T-helper 2 cell treated with Interferon-gamma antibody and Interleukin-4, amounts not matched to agents 5 μg/mL and 100 μg/mL, for 36 hours (primary cell): ENCODE data around the gene DUSP22.
"Not testable (repeated sequence)": the region's sequence is repeated elsewhere in the genome, so short reads cannot be mapped to it uniquely, and the experiment has no call there.

ENCODE experiments used
- DNase-seq: peaks from one replicate; pipeline ENCODE4 v3.0.0; 2021; ENCODE audit warnings: low spot score
- H3K27ac Mint-ChIP-seq: one replicate; pipeline ENCODE4 v1.8.0; 2021; ENCODE audit warnings: mild to moderate bottlenecking, mixed read lengths
- H3K27me3 Mint-ChIP-seq: one replicate; pipeline ENCODE4 v1.8.0; 2021; ENCODE audit warnings: low read depth, mixed read lengths
- H3K36me3 Mint-ChIP-seq: one replicate; pipeline ENCODE4 v1.8.0; 2021; ENCODE audit warnings: low read depth, mixed read lengths
- H3K4me1 Mint-ChIP-seq: one replicate; pipeline ENCODE4 v1.8.0; 2021; ENCODE audit warnings: low read depth, mixed read lengths
- H3K4me3 Mint-ChIP-seq: one replicate; pipeline ENCODE4 v1.8.0; 2022; ENCODE audit warnings: mild to moderate bottlenecking, moderate library complexity, mixed read lengths
- H3K9me3 Mint-ChIP-seq: one replicate; pipeline ENCODE4 v1.8.0; 2021; ENCODE audit warnings: mixed read lengths

The DUSP22 gene

DNA sequence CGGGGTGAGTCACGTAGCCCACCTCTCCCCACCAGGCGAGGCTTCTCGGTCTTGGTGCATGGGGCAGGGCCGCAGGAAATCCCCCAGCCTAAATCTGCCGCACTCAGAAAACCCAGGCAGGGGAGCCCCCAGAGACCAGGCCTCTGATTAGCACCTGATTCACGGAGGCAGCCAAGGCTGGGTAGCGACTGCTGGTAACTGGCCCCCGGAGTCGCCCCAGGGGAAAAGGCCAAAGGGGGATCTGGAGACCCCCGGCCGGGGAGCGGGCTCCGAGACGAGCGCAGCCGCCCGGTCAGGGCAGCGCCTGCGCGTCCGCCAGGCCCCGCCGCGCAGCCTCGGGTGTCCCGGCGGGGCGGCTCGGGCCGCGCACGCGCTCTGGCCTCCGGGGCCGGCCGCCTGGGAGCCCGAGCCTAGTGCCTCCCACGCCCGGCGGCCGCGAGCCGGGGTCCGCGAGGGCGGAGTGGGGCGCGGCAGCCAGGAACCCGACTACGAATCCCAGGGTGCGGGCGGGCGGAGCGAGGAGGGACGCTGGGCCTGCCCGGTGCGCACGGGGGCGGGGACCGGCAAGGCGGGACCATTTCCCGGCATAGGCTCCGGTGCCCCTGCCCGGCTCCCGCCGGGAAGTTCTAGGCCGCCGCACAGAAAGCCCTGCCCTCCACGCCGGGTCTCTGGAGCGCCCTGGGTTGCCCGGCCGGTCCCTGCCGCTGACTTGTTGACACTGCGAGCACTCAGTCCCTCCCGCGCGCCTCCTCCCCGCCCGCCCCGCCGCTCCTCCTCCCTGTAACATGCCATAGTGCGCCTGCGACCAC lies at the start of gene DUSP22:
Gene DUSP22 (plus strand): TSS at position 791 of the 809 bp plus-strand sequence. CDS start 53 bp downstream, outside the sequence.
- Mint-ChIP-seq H3K27me3 (peaks cover 6% of the 10 kb centered on the region), H3K9me3 (no peaks in the 10 kb centered on the region), H3K27ac (peak within 1 kb of the TSS; percentile 97), H3K36me3 (peaks cover 2% of the 10 kb centered on the region), H3K4me1 (peaks cover 50% of the 10 kb centered on the region), H3K4me3 (peak within 1 kb of the TSS; percentile 83)
- peak; percentile 94 for DNase-seq

DNA sequence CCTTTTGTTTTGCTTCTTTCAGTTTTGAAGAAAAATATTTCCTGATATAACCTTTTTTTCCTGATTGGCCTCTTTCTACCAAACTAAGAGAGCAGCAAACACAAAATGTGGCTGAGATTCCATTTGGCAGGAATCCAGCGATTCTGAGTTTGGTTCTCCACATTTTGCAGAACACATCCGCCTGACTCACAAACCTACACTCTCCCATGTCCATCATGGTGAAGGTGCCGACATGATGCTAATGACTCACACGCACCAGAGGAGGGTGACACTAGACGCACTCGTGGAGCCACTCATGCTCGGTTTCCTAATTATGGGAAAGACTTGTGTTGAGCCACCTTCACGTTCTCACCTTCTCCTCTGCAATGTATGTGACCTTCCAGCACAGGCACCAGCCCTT lies 45.9 kb upstream of the DUSP22 start:
- DNase-seq = no peak
- H3K27me3 Mint-ChIP-seq = peaks cover 5% of the 10 kb centered on the region
- no peak overlapping the region for H3K27ac Mint-ChIP-seq
- peaks cover 6% of the 10 kb centered on the region for H3K9me3 Mint-ChIP-seq
- no peaks in the 10 kb centered on the region for H3K36me3 Mint-ChIP-seq
- H3K4me1 Mint-ChIP-seq = peaks cover 9% of the 10 kb centered on the region
- no peak overlapping the region for H3K4me3 Mint-ChIP-seq

DNA sequence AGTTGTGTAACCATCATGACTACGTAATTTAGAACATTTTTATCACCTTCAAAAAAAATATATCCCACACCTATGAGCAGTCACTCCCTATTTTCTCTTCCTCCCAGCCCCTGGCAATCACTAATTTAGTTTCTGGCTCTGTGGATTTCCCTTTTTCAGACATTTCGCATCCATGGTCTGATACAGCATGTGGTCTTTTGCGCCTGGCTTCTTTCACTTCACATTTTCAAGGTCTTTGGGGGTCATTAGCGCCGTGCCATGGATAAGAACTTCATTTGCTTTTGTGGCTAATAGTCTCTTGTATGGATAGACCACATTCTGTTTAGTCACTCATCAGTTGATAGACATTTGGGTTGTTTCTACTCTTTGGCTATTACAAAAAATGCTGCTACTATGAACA lies 44.9 kb upstream of the DUSP22 start:
- Mint-ChIP-seq H3K27me3 (peaks cover 5% of the 10 kb centered on the region), H3K27ac (no peak overlapping the region), H3K36me3 (peaks cover 2% of the 10 kb centered on the region), H3K4me3 (no peak overlapping the region), H3K4me1 (peaks cover 18% of the 10 kb centered on the region), H3K9me3 (peaks cover 6% of the 10 kb centered on the region)
- no peak for DNase-seq

- not testable (repeated sequence) for H3K27ac Mint-ChIP-seq, H3K4me3 Mint-ChIP-seq, H3K36me3 Mint-ChIP-seq, H3K9me3 Mint-ChIP-seq, DNase-seq, H3K27me3 Mint-ChIP-seq
- H3K4me1 Mint-ChIP-seq = peaks cover 25% of the 10 kb centered on the region
Observed at GRCh38 chr6:248046-248445, 44.2 kb upstream of the DUSP22 start.

DNA sequence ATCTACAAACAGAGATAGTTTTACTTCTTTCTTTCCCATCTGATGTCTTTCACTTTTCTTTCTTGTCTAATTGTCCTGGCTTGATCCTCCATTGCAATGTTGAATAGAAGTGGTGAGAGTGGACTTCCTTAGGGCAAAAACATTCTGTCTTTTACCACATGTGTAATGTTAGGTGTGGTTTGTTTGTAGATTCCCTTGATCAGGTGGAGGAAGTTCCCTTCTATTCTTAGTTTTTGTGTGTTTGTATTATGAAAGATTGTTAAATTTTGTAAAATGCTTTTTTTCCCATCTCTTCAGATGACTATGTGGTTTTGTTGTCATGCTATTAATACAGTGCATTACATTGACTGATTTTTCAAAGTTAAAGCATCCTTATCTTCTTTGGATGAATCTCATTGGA lies 41.6 kb upstream of the DUSP22 start:
- H3K27ac Mint-ChIP-seq = peak overlapping the region; percentile 7
- peaks cover 3% of the 10 kb centered on the region for H3K27me3 Mint-ChIP-seq
- H3K36me3 Mint-ChIP-seq = peaks cover 2% of the 10 kb centered on the region
- peak overlapping the region; percentile 4 for H3K4me3 Mint-ChIP-seq
- H3K4me1 Mint-ChIP-seq = peaks cover 28% of the 10 kb centered on the region
- no peak for DNase-seq
- no peaks in the 10 kb centered on the region for H3K9me3 Mint-ChIP-seq

DNA sequence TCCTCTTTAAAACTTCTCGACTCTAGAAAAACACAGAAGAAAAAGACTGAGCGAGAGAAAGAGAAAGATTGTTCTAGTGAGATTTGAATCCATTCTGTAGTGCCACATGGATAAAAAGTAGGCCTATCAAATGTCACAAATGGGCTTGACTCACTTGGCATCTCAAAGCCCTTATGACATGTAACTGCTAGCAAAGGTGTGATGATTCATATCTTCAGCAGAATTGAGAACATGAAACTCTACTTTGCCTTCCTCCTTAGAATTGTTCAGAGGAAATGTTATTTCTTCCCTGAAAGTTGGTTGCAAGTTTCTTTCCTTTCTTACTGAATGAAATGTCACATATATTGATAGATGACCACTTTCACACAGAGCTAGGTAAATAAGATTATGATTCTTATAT lies 40.4 kb upstream of the DUSP22 start:
- peaks cover 2% of the 10 kb centered on the region for H3K36me3 Mint-ChIP-seq
- peaks cover 3% of the 10 kb centered on the region for H3K27me3 Mint-ChIP-seq
- H3K4me1 Mint-ChIP-seq = peaks cover 29% of the 10 kb centered on the region
- no peaks in the 10 kb centered on the region for H3K9me3 Mint-ChIP-seq
- peak overlapping the region; percentile 48 for H3K4me3 Mint-ChIP-seq
- H3K27ac Mint-ChIP-seq = peak overlapping the region; percentile 79
- no peak for DNase-seq

- H3K27me3 Mint-ChIP-seq = no peaks in the 10 kb centered on the region
- peak overlapping the region; percentile 63 for H3K27ac Mint-ChIP-seq
- H3K4me1 Mint-ChIP-seq = peaks cover 39% of the 10 kb centered on the region
- peak overlapping the region; percentile 62 for H3K4me3 Mint-ChIP-seq
- peaks cover 2% of the 10 kb centered on the region for H3K36me3 Mint-ChIP-seq
- H3K9me3 Mint-ChIP-seq = no peaks in the 10 kb centered on the region
- DNase-seq = no peak
Observed at GRCh38 chr6:252775-253535, 39.3 kb upstream of the DUSP22 start.

DNA sequence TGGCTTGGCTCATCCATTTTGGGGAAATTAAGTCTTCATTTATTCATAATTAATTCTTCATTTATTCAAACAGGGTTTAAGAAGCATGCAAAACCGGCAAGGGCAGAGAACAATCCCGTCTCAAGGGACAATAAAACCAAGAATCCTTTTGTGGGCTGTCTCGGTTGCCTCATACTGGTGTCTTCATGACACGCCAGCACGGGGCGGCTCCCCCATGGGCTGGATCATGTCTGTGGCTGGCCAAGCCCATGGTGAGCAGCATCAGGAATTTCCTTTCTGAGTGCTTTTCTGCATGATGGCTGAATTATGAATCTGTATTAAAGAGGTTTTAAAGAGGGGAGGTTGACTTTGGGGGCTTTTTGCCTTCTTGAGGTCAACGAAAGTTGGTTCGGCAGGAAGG lies 38.3 kb upstream of the DUSP22 start:
- no peak overlapping the region for H3K4me3 Mint-ChIP-seq

GRCh38 chr6:255041-255750 lies 37.1 kb upstream of the DUSP22 start:
- Mint-ChIP-seq H3K36me3 (peaks cover 6% of the 10 kb centered on the region), H3K4me3 (no peak overlapping the region), H3K4me1 (peaks cover 49% of the 10 kb centered on the region), H3K9me3 (peaks cover 14% of the 10 kb centered on the region), H3K27me3 (no peaks in the 10 kb centered on the region), H3K27ac (no peak overlapping the region)
- no peak for DNase-seq

More for the DNA sequence above, 38.3 kb upstream of the DUSP22 start:
- Mint-ChIP-seq H3K36me3 (peaks cover 4% of the 10 kb centered on the region), H3K4me1 (peaks cover 42% of the 10 kb centered on the region), H3K27ac (peak overlapping the region; percentile 69), H3K9me3 (peaks cover 4% of the 10 kb centered on the region), H3K27me3 (no peaks in the 10 kb centered on the region)
- no peak for DNase-seq

GRCh38 chr6:255751-256083 lies 36.6 kb upstream of the DUSP22 start:
- no peak for DNase-seq
- H3K4me1 Mint-ChIP-seq = peaks cover 51% of the 10 kb centered on the region
- H3K27me3 Mint-ChIP-seq = no peaks in the 10 kb centered on the region
- H3K9me3 Mint-ChIP-seq = peaks cover 16% of the 10 kb centered on the region
- no peak overlapping the region for H3K4me3 Mint-ChIP-seq
- H3K27ac Mint-ChIP-seq = no peak overlapping the region
- peaks cover 6% of the 10 kb centered on the region for H3K36me3 Mint-ChIP-seq

DNA sequence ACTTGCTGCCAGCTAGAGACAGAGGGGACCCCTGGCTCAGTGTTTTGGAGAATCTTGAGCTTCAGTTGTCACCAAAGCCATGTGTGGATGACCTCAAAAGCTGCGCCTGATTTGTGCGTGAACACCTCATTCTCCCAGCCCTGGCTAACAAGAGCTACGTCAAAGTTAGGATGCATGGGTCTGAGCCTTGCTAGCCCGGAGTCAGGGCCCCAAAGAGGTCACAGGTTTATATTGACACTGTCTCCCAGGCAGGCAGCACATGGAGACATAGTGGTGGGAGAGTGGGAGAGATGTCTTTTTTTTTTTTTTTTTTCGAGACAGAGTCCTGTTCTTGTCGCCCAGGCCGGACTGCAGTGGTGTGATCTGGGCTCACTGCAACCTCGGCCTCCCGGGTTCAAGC lies 36.1 kb upstream of the DUSP22 start:
- Mint-ChIP-seq H3K27ac (no peak overlapping the region), H3K4me1 (peaks cover 51% of the 10 kb centered on the region), H3K4me3 (no peak overlapping the region), H3K36me3 (peaks cover 6% of the 10 kb centered on the region), H3K9me3 (peaks cover 20% of the 10 kb centered on the region), H3K27me3 (no peaks in the 10 kb centered on the region)
- no peak for DNase-seq

GRCh38 chr6:257031-257725 lies 35.1 kb upstream of the DUSP22 start:
- H3K9me3 Mint-ChIP-seq = peaks cover 20% of the 10 kb centered on the region
- H3K4me1 Mint-ChIP-seq = peaks cover 43% of the 10 kb centered on the region
- H3K36me3 Mint-ChIP-seq = peaks cover 4% of the 10 kb centered on the region
- DNase-seq = no peak
- no peaks in the 10 kb centered on the region for H3K27me3 Mint-ChIP-seq
- no peak overlapping the region for H3K27ac Mint-ChIP-seq
- H3K4me3 Mint-ChIP-seq = no peak overlapping the region

DNA sequence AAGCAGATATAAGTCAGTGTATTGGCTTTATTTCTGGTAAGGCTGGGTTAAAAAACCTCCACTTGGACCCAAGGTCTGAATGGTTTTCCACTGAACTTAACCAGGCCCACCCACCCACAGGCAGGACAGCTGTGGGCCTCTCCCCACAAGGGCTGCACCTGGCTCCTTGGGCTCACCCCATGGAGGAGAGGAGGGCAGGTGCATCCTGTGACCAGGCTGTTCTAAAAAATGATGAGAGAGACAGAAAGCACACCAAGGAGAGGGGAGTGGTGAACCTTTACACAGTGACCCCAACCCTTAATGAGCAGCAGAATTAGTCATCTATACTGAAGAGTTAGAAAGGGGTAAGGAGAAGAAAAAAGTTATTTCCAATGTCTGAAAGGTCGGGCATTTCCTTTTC lies 34.5 kb upstream of the DUSP22 start:
- H3K4me3 Mint-ChIP-seq = no peak overlapping the region
- H3K4me1 Mint-ChIP-seq = peaks cover 38% of the 10 kb centered on the region
- no peaks in the 10 kb centered on the region for H3K27me3 Mint-ChIP-seq
- H3K36me3 Mint-ChIP-seq = peaks cover 4% of the 10 kb centered on the region
- peaks cover 20% of the 10 kb centered on the region for H3K9me3 Mint-ChIP-seq
- DNase-seq = no peak
- H3K27ac Mint-ChIP-seq = no peak overlapping the region
